Measurements from ENCODE around the gene PLIN3. TPM values are rescaled to one million over a fixed set of nuclear protein-coding genes. Genes with fewer than 3 reads are reported as not detected.
A peak's percentile ranks its signal among the peaks of the same experiment; 100 is the strongest.

Gene PLIN3
- total and polyA plus RNA-seq, 9 of the 15 experiments (the other 6 are each of a cell fraction or from before 2014, with no cell fraction given): 7.5 to 75.6 (median 43.1) TPM

GRCh38 chr19:4870025-4870700 lies 2.7 kb upstream of the PLIN3 start (continued):
- TF ChIP-seq TFAP4 (CRISPR knock-in tag; IDR thresholded peaks at IDR 0.05; ENCODE audit: borderline replicate concordance): peak; percentile 70
- TF ChIP-seq ZNF143 (CRISPR knock-in tag; IDR thresholded peaks at IDR 0.05): no peak
- TF ChIP-seq MEF2D (tag; conservative IDR thresholded peaks at IDR 0.05; ENCODE audit: low read depth): no peak
- no peak for TF ChIP-seq NFIX (CRISPR knock-in tag; IDR thresholded peaks at IDR 0.05; ENCODE audit: low read depth)
- TF ChIP-seq ATF6 (CRISPR knock-in tag; IDR thresholded peaks at IDR 0.05): no peak
- TF ChIP-seq NFXL1 (CRISPR knock-in tag; IDR thresholded peaks at IDR 0.05): no peak
- no peak for TF ChIP-seq ZKSCAN8 (CRISPR knock-in tag; IDR thresholded peaks at IDR 0.05)
- TF ChIP-seq SOX6 (IDR thresholded peaks at IDR 0.05): peak; percentile 74
- TF ChIP-seq CBX5 (IDR thresholded peaks at IDR 0.05; ENCODE audit: borderline replicate concordance, low read depth): peak; percentile 38; the same call in 1 of the 2 replicates
- 0 out of 2 replicates have a peak, but pooled peaks have one; percentile 32 for TF ChIP-seq ZNF609 (CRISPR knock-in tag; IDR thresholded peaks at IDR 0.05; ENCODE audit: borderline replicate concordance)
- peak; percentile 81; the same call in 1 of the 2 replicates for TF ChIP-seq ZNF589 (CRISPR knock-in tag; IDR thresholded peaks at IDR 0.05; ENCODE audit: low read depth)
- peak; percentile 44; the same call in 1 of the 2 replicates for TF ChIP-seq GABPB1 (CRISPR knock-in tag; IDR thresholded peaks at IDR 0.05)
- TF ChIP-seq ZEB2 (IDR thresholded peaks at IDR 0.05): no peak; the same call in 1 of the 2 replicates
- no peak for TF ChIP-seq CHD2 (IDR thresholded peaks at IDR 0.05; ENCODE audit: low read depth, low read length)
- no peak for TF ChIP-seq SRF (CRISPR knock-in tag; IDR thresholded peaks at IDR 0.05)
- TF ChIP-seq ARNT (IDR thresholded peaks at IDR 0.05): peak; percentile 47 to 93; a peak in 2 of 4 replicates
- no peak for TF ChIP-seq BRF2 (IDR thresholded peaks at IDR 0.05; ENCODE audit: borderline replicate concordance, insufficient read depth, insufficient read length)
- peak; percentile 18; the same call in 1 of the 2 replicates for TF ChIP-seq ETS1 (conservative IDR thresholded peaks at IDR 0.05; ENCODE audit: control insufficient read depth, low read depth, low read length)

Measured in K562 (cell line).